Erythroblast (primary cell): ENCODE data around the gene CTXN1.

Source experiments
- GATA1 ChIP-seq: IDR thresholded peaks from 2 replicates; pipeline ENCODE4 v1.6.1; 2011; ENCODE audit warnings: low read depth, mild to moderate bottlenecking, control low read depth, low read length, moderate library complexity
- POLR2A ChIP-seq: IDR thresholded peaks from 2 replicates; pipeline ENCODE4 v1.6.1; 2011; ENCODE audit warnings: mild to moderate bottlenecking, low read length

DNA sequence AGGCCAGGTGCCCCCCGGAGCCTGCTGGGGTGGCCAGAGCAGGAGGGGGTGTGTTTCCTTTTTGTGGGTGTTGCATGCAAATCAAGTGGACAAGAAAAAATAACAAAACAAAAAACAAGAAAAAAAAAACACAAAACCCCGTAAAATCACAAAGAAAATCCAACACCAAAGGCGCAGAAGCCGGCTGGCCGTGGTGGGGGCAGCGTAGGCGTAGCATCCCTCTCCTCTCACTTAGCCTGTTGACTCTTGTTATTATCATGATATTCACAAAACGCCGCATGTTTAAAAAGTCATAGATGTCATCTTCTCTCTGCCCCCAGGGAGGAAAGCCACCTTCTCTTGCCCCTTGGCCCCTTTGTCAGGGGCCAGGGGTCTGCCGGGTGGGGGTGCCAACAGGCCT lies 12.3 kb downstream of the CTXN1 start:
- TF ChIP-seq POLR2A (no peak), GATA1 (no peak)
